HG02763 (cell line): Measurements from ENCODE around the gene DRAP1.

Experiments
- ATAC-seq: cut with Tn5 transposase; IDR thresholded peaks from one replicate; pipeline ENCODE4 v1.9.1; 2021; ENCODE audit warnings: mild to moderate bottlenecking, moderate library complexity; ENCODE audit not compliant: unreplicated experiment

DRAP1 gene

DNA sequence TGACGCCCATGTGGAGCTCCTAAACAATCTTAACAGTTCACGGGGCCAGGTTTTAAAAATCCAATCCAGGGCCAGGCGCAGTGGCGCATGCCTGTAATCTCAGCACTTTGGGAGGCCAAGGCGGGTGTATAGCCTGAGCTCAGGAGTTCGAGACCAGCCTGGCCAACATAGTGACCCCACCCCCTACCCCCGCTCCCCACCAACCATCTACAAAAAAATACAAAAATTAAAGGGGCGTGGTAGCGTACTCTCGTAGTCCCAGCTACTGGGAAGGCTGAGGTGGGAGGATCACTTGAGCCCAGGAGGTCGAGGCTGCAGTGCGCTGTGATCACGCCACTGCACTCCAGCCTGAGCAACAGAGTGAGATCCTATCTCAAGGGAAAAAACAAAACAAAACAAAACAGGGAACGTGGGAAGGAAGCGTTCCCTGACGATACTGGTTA is 41.6 kb downstream of the DRAP1 start:
- ATAC-seq = no peak

DNA sequence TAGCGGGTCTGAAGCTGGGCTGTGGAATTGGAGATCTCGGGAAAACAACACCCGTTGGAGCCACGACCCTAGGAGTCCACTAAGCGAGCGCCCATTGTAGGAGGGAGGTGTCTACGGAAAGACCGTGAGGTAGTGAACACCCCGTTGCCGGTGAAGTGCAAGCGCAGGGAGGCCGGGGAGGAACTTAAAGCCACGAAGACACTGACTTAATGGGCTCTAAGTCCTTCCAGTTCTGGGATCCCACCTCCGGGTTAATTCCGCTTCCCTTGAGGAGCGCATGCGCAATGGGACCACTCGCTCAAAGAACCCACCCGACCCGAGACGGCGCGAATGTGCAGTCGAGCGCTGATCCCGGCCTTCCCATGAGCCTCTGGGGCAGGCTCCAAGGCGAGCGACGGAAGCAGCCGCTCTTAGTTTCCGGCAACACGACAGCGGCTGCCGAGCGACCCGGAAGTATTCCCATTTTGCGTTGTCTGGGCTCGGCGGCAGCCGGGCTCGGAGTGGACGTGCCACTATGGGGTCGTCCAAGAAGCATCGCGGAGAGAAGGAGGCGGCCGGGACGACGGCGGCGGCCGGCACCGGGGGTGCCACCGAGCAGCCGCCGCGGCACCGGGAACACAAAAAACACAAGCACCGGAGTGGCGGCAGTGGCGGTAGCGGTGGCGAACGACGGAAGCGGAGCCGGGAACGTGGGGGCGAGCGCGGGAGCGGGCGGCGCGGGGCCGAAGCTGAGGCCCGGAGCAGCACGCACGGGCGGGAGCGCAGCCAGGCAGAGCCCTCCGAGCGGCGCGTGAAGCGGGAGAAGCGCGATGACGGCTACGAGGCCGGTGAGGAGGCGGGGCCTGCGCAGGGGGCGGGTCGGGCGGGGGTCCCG is 42.3 kb downstream of the DRAP1 start, which contains the start of gene SART1:
SART1 (plus strand) TSS at position 468 of the 874 bp plus-strand sequence; CDS start at position 515, 47 bp downstream.
- peak; percentile 87 for ATAC-seq

DNA sequence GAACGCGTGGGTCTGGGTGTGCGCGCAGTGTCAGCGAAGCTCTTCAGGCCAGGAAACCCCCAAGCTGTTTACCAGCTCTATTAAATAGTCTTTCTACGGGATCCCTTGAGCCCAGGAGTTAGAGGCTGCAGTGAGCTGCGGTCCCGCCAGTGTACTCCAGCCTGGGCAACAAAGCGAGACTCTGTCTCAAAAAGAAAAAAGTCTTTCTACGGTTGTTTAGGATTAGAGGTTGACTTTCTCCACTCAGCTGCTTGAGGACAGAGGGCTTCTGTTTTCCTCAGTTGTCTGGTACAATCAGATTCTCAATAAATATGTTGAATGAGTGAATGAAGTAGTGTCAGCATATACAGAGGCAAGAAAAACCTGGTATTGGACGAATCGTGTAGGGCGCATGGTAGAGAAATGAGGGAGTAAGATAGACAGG is 42.9 kb downstream of the DRAP1 start:
- ATAC-seq = no peak

GRCh38 chr11:65964906-65965305 is 45.7 kb downstream of the DRAP1 start:
- no peak for ATAC-seq

GRCh38 chr11:65965986-65966762 is 46.9 kb downstream of the DRAP1 start:
- no peak for ATAC-seq

- no peak for ATAC-seq
Observed at GRCh38 chr11:65967329-65967934, 48.2 kb downstream of the DRAP1 start.

DNA sequence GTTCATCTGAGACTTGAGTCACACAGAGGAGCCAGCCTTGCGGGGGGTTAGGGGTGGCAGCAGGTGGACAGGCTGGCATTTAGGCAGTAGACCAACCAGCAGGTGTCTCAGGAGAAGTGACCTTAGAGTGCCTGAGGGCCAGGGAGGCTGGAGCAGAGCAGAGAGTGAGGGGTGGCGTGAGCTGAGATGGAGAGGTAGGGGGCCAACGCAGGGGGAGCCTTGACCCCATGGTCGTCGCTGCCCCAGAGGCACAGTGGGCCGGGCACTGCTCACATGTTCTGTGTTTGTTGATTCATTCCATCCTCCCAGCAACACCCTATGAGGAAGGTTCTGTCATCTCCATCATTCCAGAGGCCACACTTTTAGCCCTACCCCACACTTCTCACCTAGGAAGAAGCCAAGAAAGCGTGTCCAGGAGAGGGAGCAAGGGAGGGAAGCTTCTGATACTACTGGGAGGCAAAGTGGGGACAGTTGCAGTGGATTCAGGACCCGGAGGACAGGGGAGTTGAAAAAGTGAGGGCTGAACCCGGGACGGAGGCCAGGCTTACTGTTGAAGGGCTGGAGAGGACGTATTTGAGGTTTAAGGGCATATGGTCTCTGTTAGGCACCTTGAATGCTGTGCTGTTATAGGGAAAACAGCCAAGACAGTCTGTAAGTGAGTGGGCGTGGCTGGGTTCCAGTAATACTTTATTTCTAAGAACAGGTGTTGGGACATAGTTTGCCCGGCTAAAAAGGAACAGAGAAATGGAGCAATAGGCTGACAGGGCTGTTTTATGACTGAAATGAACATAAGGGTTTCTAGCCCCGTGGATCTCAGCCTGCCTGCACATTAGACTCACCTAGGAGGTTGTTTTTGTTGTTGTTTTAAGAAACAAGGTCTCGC is 49.6 kb downstream of the DRAP1 start:
- no peak for ATAC-seq
